Measurements from ENCODE around the gene GPR17. TPM values are rescaled to one million over a fixed set of nuclear protein-coding genes. Genes with fewer than 3 reads are reported as not detected.

Gene GPR17
- total RNA-seq, 1 experiment from 2014 or later = 1.0 TPM

DNA sequence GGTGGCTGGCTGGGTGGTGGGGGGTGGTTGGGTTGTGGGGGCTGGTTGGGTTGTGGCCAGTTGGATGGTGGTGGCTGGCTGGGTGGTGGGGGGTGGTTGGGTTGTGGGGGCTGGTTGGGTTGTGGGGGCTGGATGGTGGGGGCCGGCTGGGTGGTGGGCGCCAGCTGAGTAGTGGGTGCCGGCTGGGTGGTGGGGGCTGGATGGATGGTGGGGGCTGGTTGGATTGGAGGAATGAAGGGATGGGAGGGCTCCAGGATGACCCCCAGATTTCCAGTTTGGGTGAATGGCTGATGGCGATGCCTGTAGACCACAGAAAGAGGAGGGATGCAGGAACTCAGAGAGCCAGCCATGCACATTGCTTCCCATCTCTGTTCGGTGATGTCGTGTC is 26.8 kb upstream of the GPR17 start:
- BruUV-seq (replicated peaks) = no TSS peak
- H3K79me2 ChIP-seq (ENCODE audit: low read length) = peaks cover 43% of the 10 kb centered on the region
- peak overlapping the region; percentile 95 for H3K27ac ChIP-seq (ENCODE audit: low read length)
- intact Hi-C loops (cut with micrococcal nuclease) = loop anchor here (2.0 kb wide), 1 partner anchor 18 kb away; no protein-coding TSS in a partner anchor
- DNase-seq (no peak), ATAC-seq (no peak)
- H3F3A ChIP-seq (ENCODE audit: low read length, unreplicated experiment) = no peaks in the 10 kb centered on the region
- ChIA-PET POLR2A (ENCODE audit: unreplicated experiment) (no interaction called here), CTCF (no interaction called here)
- H4K20me1 ChIP-seq (ENCODE audit: low read length) = no peaks in the 10 kb centered on the region
- H3K9ac ChIP-seq (ENCODE audit: low read length) = peak overlapping the region; percentile 29; the same call in 1 of the 2 replicates
- H3K36me3 ChIP-seq (ENCODE audit: low read depth, low read length) = peaks cover 9% of the 10 kb centered on the region; the same call in 1 of the 2 replicates
- no peaks in the 10 kb centered on the region for H3K27me3 ChIP-seq (ENCODE audit: low read length)
- H3K9me3 ChIP-seq (ENCODE audit: low read length) = no peaks in the 10 kb centered on the region
- no peak overlapping the region for H3K4me3 ChIP-seq (ENCODE audit: low read length)
- peak overlapping the region; percentile 65 for H3K4me2 ChIP-seq (ENCODE audit: low read length)
- no peaks in the 10 kb centered on the region for H3K9me2 ChIP-seq (replicated peaks; ENCODE audit: low read length)
- no peak overlapping the region for H2AFZ ChIP-seq (ENCODE audit: low read length)
- H3K4me1 ChIP-seq (ENCODE audit: insufficient read depth, low read length) = peaks cover 76% of the 10 kb centered on the region
- TF ChIP-seq, protein P1, sequence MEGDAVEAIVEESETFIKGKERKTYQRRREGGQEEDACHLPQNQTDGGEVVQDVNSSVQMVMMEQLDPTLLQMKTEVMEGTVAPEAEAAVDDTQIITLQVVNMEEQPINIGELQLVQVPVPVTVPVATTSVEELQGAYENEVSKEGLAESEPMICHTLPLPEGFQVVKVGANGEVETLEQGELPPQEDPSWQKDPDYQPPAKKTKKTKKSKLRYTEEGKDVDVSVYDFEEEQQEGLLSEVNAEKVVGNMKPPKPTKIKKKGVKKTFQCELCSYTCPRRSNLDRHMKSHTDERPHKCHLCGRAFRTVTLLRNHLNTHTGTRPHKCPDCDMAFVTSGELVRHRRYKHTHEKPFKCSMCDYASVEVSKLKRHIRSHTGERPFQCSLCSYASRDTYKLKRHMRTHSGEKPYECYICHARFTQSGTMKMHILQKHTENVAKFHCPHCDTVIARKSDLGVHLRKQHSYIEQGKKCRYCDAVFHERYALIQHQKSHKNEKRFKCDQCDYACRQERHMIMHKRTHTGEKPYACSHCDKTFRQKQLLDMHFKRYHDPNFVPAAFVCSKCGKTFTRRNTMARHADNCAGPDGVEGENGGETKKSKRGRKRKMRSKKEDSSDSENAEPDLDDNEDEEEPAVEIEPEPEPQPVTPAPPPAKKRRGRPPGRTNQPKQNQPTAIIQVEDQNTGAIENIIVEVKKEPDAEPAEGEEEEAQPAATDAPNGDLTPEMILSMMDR (conservative IDR thresholded peaks at IDR 0.05; ENCODE audit: low read depth, low read length) = no peak
- TF ChIP-seq EZH2phosphoT487 (IDR thresholded peaks at IDR 0.05; ENCODE audit: borderline replicate concordance, low read length) = no peak
- TF ChIP-seq EZH2 (IDR thresholded peaks at IDR 0.05; ENCODE audit: low read length, unreplicated experiment) = no peak

DNA sequence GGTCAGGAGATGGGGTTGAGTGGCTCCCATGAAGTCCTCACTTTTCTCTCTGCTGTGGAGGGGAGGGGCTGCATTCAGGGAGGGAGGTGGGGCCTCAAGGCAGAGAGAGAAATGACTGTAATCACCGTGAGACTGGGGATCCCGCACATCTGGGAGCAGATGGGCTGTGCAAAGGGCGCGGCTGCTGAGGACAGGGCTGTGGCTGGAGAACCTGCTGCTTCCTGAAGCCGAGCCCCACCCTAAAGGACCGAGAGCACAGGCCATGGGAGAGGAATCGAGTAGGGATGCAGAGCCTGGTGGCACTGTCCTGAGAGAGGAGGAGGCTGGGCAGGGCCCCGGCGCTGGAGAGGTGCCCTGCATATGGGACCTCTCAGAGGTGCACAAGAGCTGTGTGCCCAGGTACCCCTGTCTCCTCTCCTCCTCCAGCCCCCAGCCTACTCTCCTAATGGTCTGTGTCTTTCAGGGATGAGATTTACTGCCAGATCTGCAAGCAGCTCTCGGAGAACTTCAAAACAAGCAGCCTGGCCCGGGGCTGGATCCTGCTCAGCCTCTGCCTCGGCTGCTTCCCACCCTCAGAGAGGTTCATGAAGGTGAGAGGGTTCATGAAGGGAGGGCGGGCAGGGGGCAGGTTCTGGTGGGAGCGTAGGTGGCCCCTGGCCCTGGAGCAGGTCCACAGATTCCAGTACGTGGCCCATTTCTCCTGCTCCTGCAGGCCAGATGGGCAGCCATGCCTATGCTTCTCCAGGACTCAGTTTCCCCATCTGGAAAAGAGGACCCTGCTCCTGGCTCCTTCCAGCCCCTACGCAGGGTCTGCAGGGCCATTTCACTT is 25.9 kb upstream of the GPR17 start:
- H3K9me2 ChIP-seq (replicated peaks; ENCODE audit: low read length) = no peaks in the 10 kb centered on the region
- no TSS peak for BruUV-seq (replicated peaks)
- peak overlapping the region; percentile 29 for H3K9ac ChIP-seq (ENCODE audit: low read length)
- no peak overlapping the region for H2AFZ ChIP-seq (ENCODE audit: low read length)
- DNase-seq = peak; percentile 55
- intact Hi-C loops (cut with micrococcal nuclease) = loop anchor here (2.0 kb wide), 1 partner anchor 17 kb away; no protein-coding TSS in a partner anchor
- H3K79me2 ChIP-seq (ENCODE audit: low read length) = peaks cover 52% of the 10 kb centered on the region
- no peaks in the 10 kb centered on the region for H3K9me3 ChIP-seq (ENCODE audit: low read length)
- peaks cover 73% of the 10 kb centered on the region for H3K4me1 ChIP-seq (ENCODE audit: insufficient read depth, low read length)
- H3K36me3 ChIP-seq (ENCODE audit: low read depth, low read length) = peaks cover 14% of the 10 kb centered on the region; the same call in 1 of the 2 replicates
- no peaks in the 10 kb centered on the region for H3K27me3 ChIP-seq (ENCODE audit: low read length)
- TF ChIP-seq EZH2 (IDR thresholded peaks at IDR 0.05; ENCODE audit: low read length, unreplicated experiment) (no peak), EZH2phosphoT487 (IDR thresholded peaks at IDR 0.05; ENCODE audit: borderline replicate concordance, low read length) (no peak)
- TF ChIP-seq, protein P1 (conservative IDR thresholded peaks at IDR 0.05; ENCODE audit: low read depth, low read length) = no peak
- H3K4me3 ChIP-seq (ENCODE audit: low read length) = peak overlapping the region; percentile 36
- peak overlapping the region; percentile 63 for H3K27ac ChIP-seq (ENCODE audit: low read length)
- no peaks in the 10 kb centered on the region for H3F3A ChIP-seq (ENCODE audit: low read length, unreplicated experiment)
- peak overlapping the region; percentile 65 for H3K4me2 ChIP-seq (ENCODE audit: low read length)
- H4K20me1 ChIP-seq (ENCODE audit: low read length) = no peaks in the 10 kb centered on the region
- ATAC-seq = peak; percentile 6; the same call in 1 of the 2 replicates
- ChIA-PET POLR2A (ENCODE audit: unreplicated experiment) (no interaction called here), CTCF (no interaction called here)

DNA sequence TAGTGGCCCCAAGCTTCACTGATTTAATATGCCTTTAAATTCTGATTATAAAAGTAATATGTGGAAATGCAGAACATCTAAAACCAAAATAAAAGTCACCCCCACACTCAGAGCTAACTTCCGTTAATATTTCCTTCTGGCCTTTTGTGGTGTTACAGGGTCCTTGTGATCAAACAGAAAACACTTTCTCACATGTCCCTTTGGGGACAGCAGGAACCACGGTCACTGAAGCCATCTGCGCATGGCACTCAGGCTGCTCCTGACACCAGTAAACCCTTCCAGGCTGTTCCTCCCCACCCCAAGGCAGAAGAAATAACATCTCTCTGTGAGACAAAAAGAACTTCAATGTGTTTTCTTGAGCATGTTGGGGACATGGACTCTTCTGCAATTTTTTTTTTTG is 25.1 kb upstream of the GPR17 start:
- H3K4me1 ChIP-seq (ENCODE audit: insufficient read depth, low read length) = peaks cover 66% of the 10 kb centered on the region
- H3K9me3 ChIP-seq (ENCODE audit: low read length) = no peaks in the 10 kb centered on the region
- H3K4me2 ChIP-seq (ENCODE audit: low read length) = no peak overlapping the region
- DNase-seq (no peak), ATAC-seq (no peak)
- BruUV-seq (replicated peaks) = no TSS peak
- H3K4me3 ChIP-seq (ENCODE audit: low read length) = no peak overlapping the region
- no peaks in the 10 kb centered on the region for H3K27me3 ChIP-seq (ENCODE audit: low read length)
- peaks cover 14% of the 10 kb centered on the region; the same call in 1 of the 2 replicates for H3K36me3 ChIP-seq (ENCODE audit: low read depth, low read length)
- intact Hi-C loops (cut with micrococcal nuclease) = no loop called here
- no peak overlapping the region for H2AFZ ChIP-seq (ENCODE audit: low read length)
- no peaks in the 10 kb centered on the region for H3F3A ChIP-seq (ENCODE audit: low read length, unreplicated experiment)
- no peaks in the 10 kb centered on the region for H4K20me1 ChIP-seq (ENCODE audit: low read length)
- H3K79me2 ChIP-seq (ENCODE audit: low read length) = peaks cover 52% of the 10 kb centered on the region
- no peak overlapping the region for H3K9ac ChIP-seq (ENCODE audit: low read length)
- ChIA-PET POLR2A (ENCODE audit: unreplicated experiment) (no interaction called here), CTCF (no interaction called here)
- no peaks in the 10 kb centered on the region for H3K9me2 ChIP-seq (replicated peaks; ENCODE audit: low read length)
- no peak overlapping the region; the same call in 1 of the 2 replicates for H3K27ac ChIP-seq (ENCODE audit: low read length)
- TF ChIP-seq EZH2 (IDR thresholded peaks at IDR 0.05; ENCODE audit: low read length, unreplicated experiment) (no peak), EZH2phosphoT487 (IDR thresholded peaks at IDR 0.05; ENCODE audit: borderline replicate concordance, low read length) (no peak)
- TF ChIP-seq, protein P1 (conservative IDR thresholded peaks at IDR 0.05; ENCODE audit: low read depth, low read length) = no peak

All from PC-3 (cell line).